Neuronal stem cell (in vitro differentiated cells): ENCODE data around the gene HSD17B2.

Experiments used
- DNase-seq: peaks from one replicate; pipeline ENCODE4 v3.0.0-alpha.2; 2013; ENCODE audit warnings: low spot score
- H2AFZ ChIP-seq: one replicate; pipeline ENCODE4 v1.6.1; 2013; ENCODE audit warnings: mild to moderate bottlenecking, low read length, inconsistent platforms
- H2AK5ac ChIP-seq: 2 replicates; pipeline ENCODE4 v1.6.1; 2013; ENCODE audit warnings: low read depth, mild to moderate bottlenecking, inconsistent platforms, low read length, moderate library complexity, mixed read lengths
- H2BK120ac ChIP-seq: 2 replicates; pipeline ENCODE4 v1.6.1; 2013; ENCODE audit warnings: low read depth, mild to moderate bottlenecking, inconsistent platforms, low read length, moderate library complexity, mixed read lengths
- H2BK12ac ChIP-seq: one replicate; pipeline ENCODE4 v1.6.1; 2013; ENCODE audit warnings: low read length, inconsistent platforms
- H2BK15ac ChIP-seq: 2 replicates; pipeline ENCODE4 v1.6.1; 2013; ENCODE audit warnings: mild to moderate bottlenecking, low read length, inconsistent platforms, mixed read lengths
- H2BK5ac ChIP-seq: one replicate; pipeline ENCODE4 v1.6.1; 2013; ENCODE audit warnings: inconsistent platforms, mild to moderate bottlenecking, low read length, moderate library complexity
- H3K14ac ChIP-seq: one replicate; pipeline ENCODE4 v1.6.1; 2013; ENCODE audit warnings: low read length, inconsistent platforms
- H3K18ac ChIP-seq: 2 replicates; pipeline ENCODE4 v1.6.1; 2013; ENCODE audit warnings: low read length, inconsistent platforms
- H3K23ac ChIP-seq: 2 replicates; pipeline ENCODE4 v1.6.1; 2013; ENCODE audit warnings: low read depth, mild to moderate bottlenecking, mixed read lengths, low read length, inconsistent platforms; ENCODE audit not compliant: poor library complexity
- H3K27ac ChIP-seq: replicated peaks from 3 replicates; pipeline ENCODE4 v1.5.1; 2013; ENCODE audit warnings: low read length, inconsistent platforms
- H3K27me3 ChIP-seq, 3 experiments: 2 replicates each; pipeline ENCODE4 v1.6.1; 2013; ENCODE audit warnings: low read length in 3 of 3, mild to moderate bottlenecking in 2 of 3, inconsistent platforms in 1 of 3, low read depth in 1 of 3, mixed read lengths in 1 of 3, moderate library complexity in 1 of 3; ENCODE audit not compliant: control insufficient read depth in 3 of 3, insufficient read depth in 3 of 3
- H3K36me3 ChIP-seq, 2 donors: replicated peaks in 1 of 2; 2 replicates each; pipeline ENCODE4 v1.6.1; 2013; ENCODE audit warnings: low read length in 2 of 2; ENCODE audit not compliant: control insufficient read depth in 2 of 2, insufficient read depth in 2 of 2
- H3K4ac ChIP-seq: 2 replicates; pipeline ENCODE4 v1.6.1; 2013; ENCODE audit warnings: inconsistent platforms, mild to moderate bottlenecking, low read length, moderate library complexity
- H3K4me1 ChIP-seq, 2 donors: 1 replicate in 1 of 2; 2 replicates in 1 of 2; pipeline ENCODE4 v1.6.1; 2013; ENCODE audit warnings: low read length in 2 of 2, low read depth in 1 of 2; ENCODE audit not compliant: control insufficient read depth in 2 of 2, insufficient read depth in 1 of 2
- H3K4me2 ChIP-seq: one replicate; pipeline ENCODE4 v1.6.1; 2013; ENCODE audit warnings: mild to moderate bottlenecking, low read length, inconsistent platforms; ENCODE audit not compliant: insufficient read depth, poor library complexity, severe bottlenecking
- H3K4me3 ChIP-seq, 2 donors: 2 replicates each; pipeline ENCODE4 v1.5.1; 2013; ENCODE audit warnings: low read length in 2 of 2, mild to moderate bottlenecking in 2 of 2, inconsistent platforms in 1 of 2, moderate library complexity in 1 of 2
- H3K79me1 ChIP-seq: one replicate; pipeline ENCODE4 v1.6.1; 2013; ENCODE audit warnings: low read depth, mild to moderate bottlenecking, inconsistent platforms, low read length, moderate library complexity
- H3K9ac ChIP-seq: one replicate; pipeline ENCODE4 v1.6.1; 2013; ENCODE audit warnings: mild to moderate bottlenecking, low read depth, low read length, inconsistent platforms; ENCODE audit not compliant: poor library complexity
- H3K9me3 ChIP-seq, 2 donors: replicated peaks in 1 of 2; 2 replicates each; pipeline versions ENCODE3 to v1.6.1; 2013; ENCODE audit warnings: low read length in 2 of 2, mild to moderate bottlenecking in 2 of 2, inconsistent platforms in 1 of 2, low read depth in 1 of 2, mixed read lengths in 1 of 2, moderate library complexity in 1 of 2; ENCODE audit not compliant: control insufficient read depth in 2 of 2, insufficient read depth in 1 of 2
- H4K8ac ChIP-seq: one replicate; pipeline ENCODE4 v1.6.1; 2013; ENCODE audit warnings: low read depth, mild to moderate bottlenecking, inconsistent platforms, low read length, moderate library complexity
- H4K91ac ChIP-seq: one replicate; pipeline ENCODE4 v1.6.1; 2013; ENCODE audit warnings: low read length, low read depth, mild to moderate bottlenecking, inconsistent platforms; ENCODE audit not compliant: poor library complexity
- WGBS, 2 donors: extraction: QIAGEN DNeasy Blood & Tissue Kit; methylation state at CpG; one replicate each; pipeline ENCODE4 v1.1.7; 2013; ENCODE audit warnings: missing lambda C conversion rate in 2 of 2, mixed read lengths in 1 of 2; ENCODE audit not compliant: insufficient read length in 2 of 2, insufficient replicate concordance in 1 of 2; ENCODE audit errors: extremely low coverage in 2 of 2; 5-methylcytosine and 5-hydroxymethylcytosine counted together

HSD17B2 gene

DNA sequence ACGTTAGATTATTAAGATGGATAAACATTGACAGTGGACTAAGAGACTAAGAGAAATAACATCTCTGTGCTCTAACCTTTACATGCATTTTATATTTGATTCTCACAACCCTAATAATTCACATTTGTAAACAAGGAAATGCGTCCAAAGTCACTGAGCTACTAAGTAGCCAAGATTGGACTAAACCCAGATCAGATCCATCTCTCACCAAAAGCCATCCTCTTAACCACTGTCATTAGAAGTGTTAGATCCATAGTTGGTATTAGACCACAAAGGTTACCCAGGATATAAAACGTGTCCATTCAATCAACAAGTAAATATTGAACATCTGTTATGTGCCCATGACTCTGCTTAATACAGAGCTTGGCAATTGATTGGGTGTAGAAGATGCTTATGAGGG, 5.2 kb downstream of the HSD17B2 start:
- no peak overlapping the region for H3K18ac ChIP-seq
- no peak overlapping the region for H2BK5ac ChIP-seq
- no peak overlapping the region for H3K4me3 ChIP-seq
- no peak overlapping the region for H3K9ac ChIP-seq
- H3K4me2 ChIP-seq, result no peak overlapping the region
- H3K9me3 ChIP-seq, result peaks cover 0 to 3% of the 10 kb centered on the region in 2 donors
- no peak overlapping the region for H2BK12ac ChIP-seq
- no peak overlapping the region for H4K91ac ChIP-seq
- H2BK15ac ChIP-seq, result no peak overlapping the region
- no peak overlapping the region for H3K23ac ChIP-seq
- no CpG with 5 or more reads among the region's 3 CpGs for WGBS, 2 donors
- no peak overlapping the region for H3K14ac ChIP-seq
- no peak for DNase-seq
- peaks cover 0 to 6% of the 10 kb centered on the region in 2 donors for H3K4me1 ChIP-seq
- H3K36me3 ChIP-seq, result no peaks in the 10 kb centered on the region
- H2AK5ac ChIP-seq, result no peak overlapping the region
- H2AFZ ChIP-seq, result no peak overlapping the region
- H3K4ac ChIP-seq, result no peak overlapping the region
- no peak overlapping the region for H3K27ac ChIP-seq
- no peaks in the 10 kb centered on the region for H3K79me1 ChIP-seq
- no peak overlapping the region for H4K8ac ChIP-seq
- no peak overlapping the region for H2BK120ac ChIP-seq
- H3K27me3 ChIP-seq, result no peaks in the 10 kb centered on the region

- H3K4ac ChIP-seq, result no peak overlapping the region
- H2AK5ac ChIP-seq, result no peak overlapping the region
- H3K23ac ChIP-seq, result no peak overlapping the region
- H3K14ac ChIP-seq, result no peak overlapping the region
- no peaks in the 10 kb centered on the region for H3K79me1 ChIP-seq
- no peak for DNase-seq
- H2AFZ ChIP-seq, result no peak overlapping the region
- H2BK12ac ChIP-seq, result no peak overlapping the region
- H3K4me3 ChIP-seq, result no peak overlapping the region
- peaks cover 0 to 11% of the 10 kb centered on the region in 2 donors for H3K4me1 ChIP-seq
- no peaks in the 10 kb centered on the region for H3K27me3 ChIP-seq
- no peak overlapping the region for H3K9ac ChIP-seq
- no peaks in the 10 kb centered on the region for H3K36me3 ChIP-seq
- WGBS, 2 donors, result no CpG with 5 or more reads among the region's 4 CpGs
- H3K4me2 ChIP-seq, result no peak overlapping the region
- H3K18ac ChIP-seq, result peak overlapping the region; percentile 15
- H2BK15ac ChIP-seq, result no peak overlapping the region
- H2BK120ac ChIP-seq, result no peak overlapping the region
- peak overlapping the region; percentile 5 for H4K91ac ChIP-seq
- peak overlapping the region; percentile 45 for H4K8ac ChIP-seq
- H2BK5ac ChIP-seq, result no peak overlapping the region
- H3K27ac ChIP-seq, result no peak overlapping the region
- peaks cover 0 to 3% of the 10 kb centered on the region in 2 donors for H3K9me3 ChIP-seq
These were observed 6.5 kb downstream of the HSD17B2 start for GRCh38 chr16:82041542-82041941.

GRCh38 chr16:82042144-82042543, 7.1 kb downstream of the HSD17B2 start:
- H2BK120ac ChIP-seq, result no peak overlapping the region
- H3K4me1 ChIP-seq, result peaks cover 0 to 12% of the 10 kb centered on the region in 2 donors
- H2BK12ac ChIP-seq, result no peak overlapping the region
- no peak overlapping the region for H4K8ac ChIP-seq
- H3K36me3 ChIP-seq, result no peaks in the 10 kb centered on the region
- peak overlapping the region; percentile 20 for H3K18ac ChIP-seq
- H3K23ac ChIP-seq, result no peak overlapping the region
- H2AFZ ChIP-seq, result no peak overlapping the region
- no peak overlapping the region for H3K9ac ChIP-seq
- H3K9me3 ChIP-seq, result peaks cover 0 to 3% of the 10 kb centered on the region in 2 donors
- H3K14ac ChIP-seq, result no peak overlapping the region
- H3K79me1 ChIP-seq, result no peaks in the 10 kb centered on the region
- no peak overlapping the region for H4K91ac ChIP-seq
- H2BK15ac ChIP-seq, result no peak overlapping the region
- no peak overlapping the region for H3K4me2 ChIP-seq
- no peaks in the 10 kb centered on the region for H3K27me3 ChIP-seq
- H3K4ac ChIP-seq, result no peak overlapping the region
- no peak for DNase-seq
- H2AK5ac ChIP-seq, result no peak overlapping the region
- WGBS, 2 donors, result no CpG with 5 or more reads among the region's 8 CpGs
- H3K4me3 ChIP-seq, result no peak overlapping the region
- H2BK5ac ChIP-seq, result no peak overlapping the region
- no peak overlapping the region for H3K27ac ChIP-seq

DNA sequence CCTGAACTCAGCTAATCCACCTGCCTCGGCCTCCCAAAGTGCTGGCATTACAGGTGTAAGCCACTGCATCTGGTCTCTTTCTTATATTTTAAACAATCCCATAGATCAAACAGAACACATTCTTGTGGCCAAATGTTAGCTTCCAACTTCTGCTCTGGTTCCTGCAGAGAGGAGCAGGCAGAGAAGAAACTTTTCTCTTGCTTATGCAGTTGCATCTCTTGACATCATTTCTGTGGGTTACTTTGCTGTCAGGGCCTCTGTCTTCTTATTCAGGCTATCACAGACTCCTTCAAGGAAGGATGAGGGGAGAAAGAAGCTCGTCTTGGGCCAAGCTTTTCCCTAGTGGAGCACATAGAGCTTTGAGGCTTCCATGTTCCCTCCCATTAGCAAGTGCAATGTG, 7.8 kb downstream of the HSD17B2 start:
- Histone ChIP-seq H3K27ac (no peak overlapping the region), H3K4ac (no peak overlapping the region), H3K36me3 (no peaks in the 10 kb centered on the region), H4K8ac (no peak overlapping the region), H3K79me1 (no peaks in the 10 kb centered on the region), H2AK5ac (no peak overlapping the region), H2BK15ac (no peak overlapping the region), H3K14ac (no peak overlapping the region), H3K18ac (peak overlapping the region; percentile 46), H3K9me3 (peaks cover 0 to 3% of the 10 kb centered on the region in 2 donors), H2BK120ac (no peak overlapping the region), H3K4me3 (no peak overlapping the region), H2BK5ac (no peak overlapping the region), H3K9ac (no peak overlapping the region), H2BK12ac (no peak overlapping the region), H3K4me1 (peaks cover 0 to 12% of the 10 kb centered on the region in 2 donors), H4K91ac (no peak overlapping the region), H3K23ac (no peak overlapping the region), H2AFZ (no peak overlapping the region), H3K27me3 (no peaks in the 10 kb centered on the region), H3K4me2 (no peak overlapping the region)
- DNase-seq, result no peak
- no CpG with 5 or more reads among the region's 2 CpGs for WGBS, 2 donors
